ENCODE measurements around the gene BCL2A1.
"Not testable (repeated sequence)": the region's sequence is repeated elsewhere in the genome, so short reads cannot be mapped to it uniquely, and the experiment has no call there.

DNA sequence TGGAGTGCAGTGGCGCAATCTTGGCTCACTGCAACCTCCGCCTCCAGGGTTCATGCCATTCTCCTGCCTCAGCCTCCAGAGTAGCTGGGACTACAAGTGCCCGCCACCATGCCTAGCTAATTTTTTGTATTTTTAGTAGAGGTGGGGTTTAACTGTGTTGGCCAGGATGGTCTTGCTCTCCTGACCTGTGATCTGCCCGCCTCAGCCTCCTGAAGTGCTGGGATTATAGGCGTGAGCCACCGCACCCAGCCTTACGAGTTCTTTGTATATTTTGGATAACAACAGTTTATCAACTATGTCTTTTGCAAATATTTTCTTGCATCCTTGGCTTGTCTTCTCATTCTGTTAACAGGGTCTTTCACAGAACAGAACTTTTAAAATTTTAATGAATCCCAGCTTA is 43.2 kb upstream of the BCL2A1 start:
- TF ChIP-seq, protein P1, sequence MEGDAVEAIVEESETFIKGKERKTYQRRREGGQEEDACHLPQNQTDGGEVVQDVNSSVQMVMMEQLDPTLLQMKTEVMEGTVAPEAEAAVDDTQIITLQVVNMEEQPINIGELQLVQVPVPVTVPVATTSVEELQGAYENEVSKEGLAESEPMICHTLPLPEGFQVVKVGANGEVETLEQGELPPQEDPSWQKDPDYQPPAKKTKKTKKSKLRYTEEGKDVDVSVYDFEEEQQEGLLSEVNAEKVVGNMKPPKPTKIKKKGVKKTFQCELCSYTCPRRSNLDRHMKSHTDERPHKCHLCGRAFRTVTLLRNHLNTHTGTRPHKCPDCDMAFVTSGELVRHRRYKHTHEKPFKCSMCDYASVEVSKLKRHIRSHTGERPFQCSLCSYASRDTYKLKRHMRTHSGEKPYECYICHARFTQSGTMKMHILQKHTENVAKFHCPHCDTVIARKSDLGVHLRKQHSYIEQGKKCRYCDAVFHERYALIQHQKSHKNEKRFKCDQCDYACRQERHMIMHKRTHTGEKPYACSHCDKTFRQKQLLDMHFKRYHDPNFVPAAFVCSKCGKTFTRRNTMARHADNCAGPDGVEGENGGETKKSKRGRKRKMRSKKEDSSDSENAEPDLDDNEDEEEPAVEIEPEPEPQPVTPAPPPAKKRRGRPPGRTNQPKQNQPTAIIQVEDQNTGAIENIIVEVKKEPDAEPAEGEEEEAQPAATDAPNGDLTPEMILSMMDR (conservative IDR thresholded peaks at IDR 0.05), result not testable (repeated sequence)
- not testable (repeated sequence) for TF ChIP-seq ZFX (IDR thresholded peaks at IDR 0.05)

Measured in C4-2B (cell line).